GM12864 (cell line): Measurements from ENCODE around the gene PKHD1.

ENCODE experiments used
- DNase-seq: peaks from one replicate; pipeline ENCODE4 v3.0.0-alpha.2; 2011; ENCODE audit warnings: low read depth
- H3K4me3 ChIP-seq: 2 replicates; pipeline ENCODE4 v1.5.1; 2011; ENCODE audit warnings: mild to moderate bottlenecking, low read depth, low read length, control low read depth
- TF ChIP-seq, protein P1 (sequence below): IDR thresholded peaks from 2 replicates; pipeline ENCODE4 v1.5.1; 2011; ENCODE audit warnings: low read depth, mild to moderate bottlenecking, moderate library complexity, low read length, control low read depth, inconsistent platforms; ENCODE audit errors: missing control alignments

PKHD1 gene

DNA sequence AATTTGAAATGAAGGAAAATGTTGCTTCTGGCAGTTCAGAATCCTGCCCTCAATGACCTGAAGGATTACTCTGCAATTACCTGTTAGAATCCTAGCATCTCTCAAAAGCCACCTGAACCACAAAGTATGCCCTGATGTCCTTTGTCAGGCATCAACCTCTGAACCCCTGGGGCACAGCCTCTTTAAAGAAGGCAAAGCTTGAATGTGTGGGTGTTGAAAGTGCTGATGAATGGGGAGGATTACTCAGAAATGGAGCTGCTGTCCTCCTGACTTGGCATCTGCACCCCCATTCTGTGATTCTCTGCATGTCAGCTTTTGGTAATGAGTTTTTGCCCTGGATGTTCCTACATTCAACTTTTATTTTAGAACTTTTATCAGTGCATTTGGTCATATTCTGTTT, 179.2 kb downstream of the PKHD1 start:
- TF ChIP-seq, protein P1, sequence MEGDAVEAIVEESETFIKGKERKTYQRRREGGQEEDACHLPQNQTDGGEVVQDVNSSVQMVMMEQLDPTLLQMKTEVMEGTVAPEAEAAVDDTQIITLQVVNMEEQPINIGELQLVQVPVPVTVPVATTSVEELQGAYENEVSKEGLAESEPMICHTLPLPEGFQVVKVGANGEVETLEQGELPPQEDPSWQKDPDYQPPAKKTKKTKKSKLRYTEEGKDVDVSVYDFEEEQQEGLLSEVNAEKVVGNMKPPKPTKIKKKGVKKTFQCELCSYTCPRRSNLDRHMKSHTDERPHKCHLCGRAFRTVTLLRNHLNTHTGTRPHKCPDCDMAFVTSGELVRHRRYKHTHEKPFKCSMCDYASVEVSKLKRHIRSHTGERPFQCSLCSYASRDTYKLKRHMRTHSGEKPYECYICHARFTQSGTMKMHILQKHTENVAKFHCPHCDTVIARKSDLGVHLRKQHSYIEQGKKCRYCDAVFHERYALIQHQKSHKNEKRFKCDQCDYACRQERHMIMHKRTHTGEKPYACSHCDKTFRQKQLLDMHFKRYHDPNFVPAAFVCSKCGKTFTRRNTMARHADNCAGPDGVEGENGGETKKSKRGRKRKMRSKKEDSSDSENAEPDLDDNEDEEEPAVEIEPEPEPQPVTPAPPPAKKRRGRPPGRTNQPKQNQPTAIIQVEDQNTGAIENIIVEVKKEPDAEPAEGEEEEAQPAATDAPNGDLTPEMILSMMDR, result no peak
- H3K4me3 ChIP-seq, result no peak overlapping the region
- no peak for DNase-seq

DNA sequence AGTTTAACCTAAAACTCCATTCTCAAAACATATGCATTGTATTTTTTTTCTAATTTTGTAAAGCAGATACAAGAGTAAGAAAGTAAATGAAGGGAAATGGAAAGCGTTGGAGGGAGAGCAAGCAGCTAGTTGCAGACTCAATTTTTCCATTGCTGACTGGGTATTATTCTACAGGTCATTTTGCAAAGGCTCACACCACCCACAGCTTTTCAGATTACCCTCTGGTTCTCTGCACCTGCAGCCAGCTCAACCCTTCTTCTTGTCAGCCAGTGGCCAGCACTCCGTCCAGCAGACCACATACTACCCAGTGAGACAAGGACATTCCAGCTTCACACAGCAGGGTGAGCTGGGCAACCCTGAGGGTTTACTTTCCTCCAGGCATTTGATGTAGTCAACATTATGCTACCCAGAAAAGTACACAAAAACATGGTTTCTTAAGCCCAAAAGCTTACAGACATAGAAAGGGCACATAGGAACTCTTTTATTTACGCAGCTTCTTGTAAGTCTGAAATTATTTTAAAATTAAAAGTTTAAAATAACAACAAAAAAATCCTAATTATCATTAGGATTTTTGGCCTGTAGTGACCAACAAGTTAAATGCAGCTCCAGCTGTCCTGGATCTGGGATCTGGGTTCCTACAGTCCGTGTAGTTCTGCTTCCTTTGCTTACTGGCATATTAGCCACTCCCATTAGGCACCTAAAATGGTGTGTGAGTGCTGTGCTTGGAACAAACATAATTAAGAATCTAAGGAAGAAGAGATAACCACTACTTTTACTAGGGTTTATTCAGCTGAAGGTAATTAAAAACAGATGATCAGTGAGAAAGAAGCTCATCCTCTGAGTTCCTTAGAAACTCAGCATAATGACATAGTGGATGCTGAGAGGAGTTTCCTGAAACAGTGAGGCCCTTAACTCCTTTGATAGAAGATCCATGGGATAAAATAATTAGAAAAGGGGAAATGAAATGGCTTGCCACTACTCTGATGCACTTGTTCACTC, 185.3 kb downstream of the PKHD1 start:
- TF ChIP-seq, protein P1, result no peak
- DNase-seq, result no peak
- H3K4me3 ChIP-seq, result no peak overlapping the region

GRCh38 chr6:51893366-51893765, 194.0 kb downstream of the PKHD1 start:
- TF ChIP-seq, protein P1, result no peak
- no peak for DNase-seq
- H3K4me3 ChIP-seq, result no peak overlapping the region

DNA sequence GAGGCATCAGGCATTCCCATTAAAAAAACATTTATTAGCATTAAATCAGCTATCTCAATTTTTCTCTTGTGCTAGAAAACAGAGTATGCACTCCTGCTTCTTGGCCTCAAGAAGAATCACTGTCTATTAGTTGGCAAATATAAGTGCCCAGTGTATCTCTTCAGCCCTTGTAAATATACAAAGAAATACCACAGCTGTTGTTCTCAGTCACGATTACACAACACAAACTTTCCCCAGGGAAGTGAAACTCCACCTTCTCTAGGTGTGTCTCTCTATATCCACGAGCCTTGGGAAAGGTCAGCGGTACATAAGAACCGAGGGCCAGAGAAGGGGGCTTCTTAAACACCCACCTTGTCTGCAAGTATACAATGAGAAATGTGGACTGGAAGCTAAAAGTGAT, 194.7 kb downstream of the PKHD1 start:
- TF ChIP-seq, protein P1, result no peak
- no peak overlapping the region for H3K4me3 ChIP-seq
- DNase-seq, result no peak

GRCh38 chr6:51892339-51892738, 195.1 kb downstream of the PKHD1 start:
- H3K4me3 ChIP-seq, result no peak overlapping the region
- DNase-seq, result no peak
- TF ChIP-seq, protein P1, result no peak

DNA sequence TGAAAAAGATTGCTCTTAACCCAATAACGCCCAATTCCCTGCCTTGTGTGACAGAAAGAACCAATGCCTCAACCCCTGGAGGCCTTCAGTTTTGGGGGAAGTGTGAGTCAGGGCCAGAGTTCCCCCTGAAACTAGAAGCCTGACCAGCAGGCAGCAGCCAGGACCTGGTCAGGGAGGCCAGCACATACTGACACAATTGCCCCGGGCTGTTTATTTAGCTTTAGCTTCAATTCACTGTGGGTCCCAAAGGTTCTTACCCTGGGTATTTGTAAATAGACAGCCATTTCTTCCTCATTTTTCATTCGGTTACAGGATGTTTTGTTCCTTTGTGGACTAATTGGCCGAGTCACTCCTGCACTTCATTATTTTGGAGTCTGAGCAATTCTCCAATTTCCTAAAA, 195.6 kb downstream of the PKHD1 start:
- H3K4me3 ChIP-seq, result no peak overlapping the region
- DNase-seq, result no peak
- TF ChIP-seq, protein P1, result no peak

GRCh38 chr6:51887859-51888258, 199.6 kb downstream of the PKHD1 start:
- H3K4me3 ChIP-seq, result no peak overlapping the region
- DNase-seq, result no peak
- TF ChIP-seq, protein P1, result no peak
